Epithelial cell of proximal tubule (primary cell): ENCODE results near the gene ADPRM. TPM values are rescaled to one million over a fixed set of nuclear protein-coding genes. Genes with fewer than 3 reads are reported as not detected.
A peak's percentile ranks its signal among the peaks of the same experiment; 100 is the strongest.

ENCODE experiments used
- DNase-seq: peaks from one replicate; pipeline ENCODE4 v3.0.0-alpha.2; 2011; ENCODE audit warnings: low read depth
- H3K4me3 ChIP-seq: 2 replicates; pipeline ENCODE4 v1.5.1; 2011; ENCODE audit warnings: low read depth, mild to moderate bottlenecking, low read length
- total RNA-seq: library from RNA; depleted of rRNA; stranded (reverse); fragments of >200 nt; gene quantifications from 2 replicates; pipeline ENCODE4 v1.2.3, GENCODE V29; 2015
- TF ChIP-seq, protein P1 (sequence below): conservative IDR thresholded peaks from 2 replicates; pipeline ENCODE4 v1.5.1; 2012; ENCODE audit warnings: low read depth, mild to moderate bottlenecking, low read length

The ADPRM gene
- total RNA-seq = 5.7 and 9.4 TPM in 2 replicates

DNA sequence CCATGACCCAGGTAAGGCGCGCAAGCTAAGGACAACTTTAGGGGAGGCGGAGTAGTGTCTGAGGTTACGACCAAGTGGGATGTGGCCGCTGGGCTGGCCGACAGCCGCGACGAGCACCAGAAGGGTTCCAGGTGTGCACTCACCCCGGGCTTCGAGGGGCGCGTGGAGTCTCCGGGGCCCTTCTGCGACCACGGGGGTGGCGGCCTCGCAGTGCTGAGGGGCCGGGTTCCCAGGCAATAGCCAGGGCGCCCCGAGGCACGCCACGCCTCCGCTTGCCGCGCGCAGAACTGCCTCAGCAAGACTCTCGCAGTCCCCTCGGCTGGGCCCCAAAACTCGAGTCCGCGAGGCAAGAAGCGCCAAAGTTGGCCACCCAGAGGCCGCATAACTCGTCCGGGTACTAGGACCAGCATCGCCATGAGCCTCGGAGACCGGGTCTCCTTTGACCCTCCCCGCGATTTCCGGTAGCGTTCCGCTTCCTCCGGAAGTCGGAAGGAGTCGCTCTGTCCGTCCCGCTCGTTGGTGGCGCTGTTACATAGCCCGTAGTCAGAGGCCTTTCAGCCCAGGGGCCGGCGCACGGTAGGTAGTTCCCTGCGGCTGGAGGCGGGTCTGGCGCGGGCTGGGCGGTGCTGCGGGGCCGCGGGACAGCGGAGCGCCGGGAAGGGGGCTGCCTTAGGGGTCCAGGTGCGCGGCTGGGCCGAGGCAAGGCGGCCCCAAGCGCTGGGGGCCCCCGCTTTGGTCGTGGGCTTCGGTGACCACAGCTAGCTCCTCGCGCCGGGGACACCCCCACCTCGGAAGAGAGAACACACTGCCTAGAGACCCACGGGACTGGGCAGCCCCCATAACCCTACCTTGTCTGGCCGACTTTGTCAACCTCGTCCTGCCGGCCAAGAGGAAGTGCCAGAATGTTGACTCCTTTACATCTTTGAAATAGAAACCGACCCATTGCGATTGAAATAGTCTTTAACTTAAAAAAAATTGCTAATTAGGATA lies at the start of gene ADPRM, which contains the start of gene SCO1:
TSS of gene ADPRM (plus strand) at position 503 of the 990 bp plus-strand sequence. CDS start 7,333 bp downstream, outside the sequence.
TSS of gene SCO1 (minus strand) at position 442 of the 990 bp plus-strand sequence. CDS start at position 416, 26 bp downstream.
- peak; percentile 57 for DNase-seq
- TF ChIP-seq, protein P1, sequence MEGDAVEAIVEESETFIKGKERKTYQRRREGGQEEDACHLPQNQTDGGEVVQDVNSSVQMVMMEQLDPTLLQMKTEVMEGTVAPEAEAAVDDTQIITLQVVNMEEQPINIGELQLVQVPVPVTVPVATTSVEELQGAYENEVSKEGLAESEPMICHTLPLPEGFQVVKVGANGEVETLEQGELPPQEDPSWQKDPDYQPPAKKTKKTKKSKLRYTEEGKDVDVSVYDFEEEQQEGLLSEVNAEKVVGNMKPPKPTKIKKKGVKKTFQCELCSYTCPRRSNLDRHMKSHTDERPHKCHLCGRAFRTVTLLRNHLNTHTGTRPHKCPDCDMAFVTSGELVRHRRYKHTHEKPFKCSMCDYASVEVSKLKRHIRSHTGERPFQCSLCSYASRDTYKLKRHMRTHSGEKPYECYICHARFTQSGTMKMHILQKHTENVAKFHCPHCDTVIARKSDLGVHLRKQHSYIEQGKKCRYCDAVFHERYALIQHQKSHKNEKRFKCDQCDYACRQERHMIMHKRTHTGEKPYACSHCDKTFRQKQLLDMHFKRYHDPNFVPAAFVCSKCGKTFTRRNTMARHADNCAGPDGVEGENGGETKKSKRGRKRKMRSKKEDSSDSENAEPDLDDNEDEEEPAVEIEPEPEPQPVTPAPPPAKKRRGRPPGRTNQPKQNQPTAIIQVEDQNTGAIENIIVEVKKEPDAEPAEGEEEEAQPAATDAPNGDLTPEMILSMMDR = peak; percentile 51
- peak within 1 kb of the TSS; percentile 95 for H3K4me3 ChIP-seq

- no peak for DNase-seq
- no peak overlapping the region for H3K4me3 ChIP-seq
- TF ChIP-seq, protein P1 = no peak
These were observed 49.0 kb upstream of the ADPRM start for GRCh38 chr17:10648381-10648780.

DNA sequence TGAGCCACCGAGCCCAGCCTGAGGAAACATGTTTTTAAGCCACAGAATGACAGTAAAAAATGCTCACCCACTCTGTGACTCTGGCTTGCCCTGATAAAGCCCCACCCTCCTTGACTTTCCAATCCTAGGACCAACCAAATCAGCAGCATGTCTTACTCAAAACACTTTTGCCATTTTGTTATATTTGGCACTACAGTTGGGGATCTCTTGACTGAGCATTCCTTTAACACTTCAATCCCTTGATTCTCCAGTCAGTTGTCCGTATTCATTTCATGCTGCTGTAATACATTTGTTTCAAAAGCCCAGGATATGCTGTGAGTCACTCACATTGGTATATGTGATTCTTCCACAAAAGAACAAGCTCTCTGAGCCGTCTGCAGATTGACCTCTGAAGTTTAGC lies 48.4 kb upstream of the ADPRM start:
- H3K4me3 ChIP-seq = no peak overlapping the region
- TF ChIP-seq, protein P1 = no peak
- no peak for DNase-seq

GRCh38 chr17:10649602-10650001 lies 47.8 kb upstream of the ADPRM start:
- no peak for DNase-seq
- TF ChIP-seq, protein P1 = no peak
- H3K4me3 ChIP-seq = no peak overlapping the region

GRCh38 chr17:10651927-10652326 lies 45.5 kb upstream of the ADPRM start:
- no peak for DNase-seq
- no peak overlapping the region for H3K4me3 ChIP-seq
- TF ChIP-seq, protein P1 = no peak

- H3K4me3 ChIP-seq = no peak overlapping the region
- no peak for DNase-seq
- TF ChIP-seq, protein P1 = no peak
These were observed 44.3 kb upstream of the ADPRM start for GRCh38 chr17:10652984-10653659.
